Activated naive CD8-positive, alpha-beta T cell treated with anti-CD3 and anti-CD28 coated beads, Interleukin-2, amount 10 ng/mL, durations not matched to agents 7 days and 5 days (primary cell): ENCODE data around the gene GNAI1. TPM values are rescaled to one million over a fixed set of nuclear protein-coding genes. Genes with fewer than 3 reads are reported as not detected.

Source experiments
- ATAC-seq: fragments of 150-1000 bp; cut with Tn5 transposase; one replicate; pipeline ENCODE4 v1.10.0; 2021; ENCODE audit warnings: low read depth, moderate library complexity
- POLR2A ChIA-PET: fragments of 350-600 bp; sonication (Branson Sonifier 250); formaldehyde crosslinking; loops from one replicate; lab custom pipeline; 2021; ENCODE audit warnings: antibody characterized with exemption; lab: Charles Lee
- DNase-seq: peaks from one replicate; pipeline ENCODE4 v3.0.0; 2021
- H3K27ac Mint-ChIP-seq: one replicate; pipeline ENCODE4 v1.8.0; 2022; ENCODE audit warnings: mild to moderate bottlenecking, mixed read lengths
- H3K27me3 Mint-ChIP-seq: one replicate; pipeline ENCODE4 v1.8.0; 2022; ENCODE audit warnings: mild to moderate bottlenecking, moderate library complexity, mixed read lengths
- H3K36me3 Mint-ChIP-seq: one replicate; pipeline ENCODE4 v1.8.0; 2021; ENCODE audit warnings: mild to moderate bottlenecking, mixed read lengths
- H3K4me1 Mint-ChIP-seq: one replicate; pipeline ENCODE4 v1.8.0; 2021; ENCODE audit warnings: mixed read lengths
- H3K4me3 Mint-ChIP-seq: one replicate; pipeline ENCODE4 v1.8.0; 2022; ENCODE audit warnings: mild to moderate bottlenecking, moderate library complexity, mixed read lengths
- H3K9me3 Mint-ChIP-seq: one replicate; pipeline ENCODE4 v1.8.0; 2021; ENCODE audit warnings: mixed read lengths
- total RNA-seq, 2 experiments: library from RNA; stranded (reverse); gene quantifications; one replicate each; pipeline ENCODE4 v1.2.3, GENCODE V29; 2021

GNAI1 gene
- total RNA-seq, 2 experiments from 2014 or later, result 0.14 to 0.17 TPM

GRCh38 chr7:80216996-80217842 is 82.6 kb downstream of the GNAI1 start:
- H3K4me3 Mint-ChIP-seq, result no peak overlapping the region
- H3K9me3 Mint-ChIP-seq, result no peaks in the 10 kb centered on the region
- ATAC-seq, result no peak
- no peak overlapping the region for H3K27ac Mint-ChIP-seq
- POLR2A ChIA-PET, result no interaction called here
- H3K4me1 Mint-ChIP-seq, result no peaks in the 10 kb centered on the region
- no peaks in the 10 kb centered on the region for H3K36me3 Mint-ChIP-seq
- DNase-seq, result no peak
- peaks cover 3% of the 10 kb centered on the region for H3K27me3 Mint-ChIP-seq

- POLR2A ChIA-PET, result no interaction called here
- H3K9me3 Mint-ChIP-seq, result no peaks in the 10 kb centered on the region
- DNase-seq (no peak), ATAC-seq (no peak)
- peaks cover 3% of the 10 kb centered on the region for H3K27me3 Mint-ChIP-seq
- H3K27ac Mint-ChIP-seq, result no peak overlapping the region
- no peak overlapping the region for H3K4me3 Mint-ChIP-seq
- H3K4me1 Mint-ChIP-seq, result no peaks in the 10 kb centered on the region
- H3K36me3 Mint-ChIP-seq, result no peaks in the 10 kb centered on the region
Measured at GRCh38 chr7:80218723-80219122, 84.1 kb downstream of the GNAI1 start.

DNA sequence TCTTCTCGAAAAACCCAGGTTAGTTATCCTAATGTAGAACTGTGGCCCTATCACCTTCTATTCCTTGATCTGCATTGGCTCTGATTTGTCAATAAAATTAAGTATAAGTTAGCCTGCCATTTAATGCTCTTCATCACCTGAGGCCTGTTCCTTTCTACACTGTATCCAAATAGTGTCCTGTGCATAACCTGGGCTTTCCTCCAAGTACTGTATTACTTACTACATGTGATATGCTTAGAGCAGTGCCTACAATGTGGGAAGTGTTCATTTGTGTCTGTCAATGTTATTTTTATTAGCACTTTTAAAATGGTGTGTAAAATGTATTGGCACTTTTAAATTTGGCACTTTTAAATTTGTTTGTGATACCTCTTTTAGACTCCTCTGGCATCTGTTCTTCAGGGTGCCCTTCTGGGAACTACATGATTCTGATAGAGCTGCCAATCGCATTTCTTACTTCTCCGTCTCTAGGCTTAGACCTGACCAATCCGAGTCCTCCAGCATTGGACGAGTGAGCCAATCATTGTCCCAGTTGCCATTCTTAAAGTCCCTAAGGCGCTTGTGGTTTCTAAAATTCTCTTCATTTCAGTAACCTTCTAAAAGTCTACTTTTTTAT is 85.5 kb downstream of the GNAI1 start:
- no peak for ATAC-seq
- POLR2A ChIA-PET, result no interaction called here
- Mint-ChIP-seq H3K27ac (no peak overlapping the region), H3K9me3 (no peaks in the 10 kb centered on the region), H3K4me3 (no peak overlapping the region), H3K36me3 (no peaks in the 10 kb centered on the region), H3K4me1 (no peaks in the 10 kb centered on the region), H3K27me3 (peaks cover 3% of the 10 kb centered on the region)
- no peak for DNase-seq

GRCh38 chr7:80224415-80224814 is 89.8 kb downstream of the GNAI1 start:
- Mint-ChIP-seq H3K4me1 (no peaks in the 10 kb centered on the region), H3K27me3 (peaks cover 3% of the 10 kb centered on the region), H3K36me3 (no peaks in the 10 kb centered on the region), H3K27ac (no peak overlapping the region), H3K9me3 (no peaks in the 10 kb centered on the region), H3K4me3 (no peak overlapping the region)
- POLR2A ChIA-PET, result no interaction called here
- no peak for DNase-seq
- ATAC-seq, result no peak

DNA sequence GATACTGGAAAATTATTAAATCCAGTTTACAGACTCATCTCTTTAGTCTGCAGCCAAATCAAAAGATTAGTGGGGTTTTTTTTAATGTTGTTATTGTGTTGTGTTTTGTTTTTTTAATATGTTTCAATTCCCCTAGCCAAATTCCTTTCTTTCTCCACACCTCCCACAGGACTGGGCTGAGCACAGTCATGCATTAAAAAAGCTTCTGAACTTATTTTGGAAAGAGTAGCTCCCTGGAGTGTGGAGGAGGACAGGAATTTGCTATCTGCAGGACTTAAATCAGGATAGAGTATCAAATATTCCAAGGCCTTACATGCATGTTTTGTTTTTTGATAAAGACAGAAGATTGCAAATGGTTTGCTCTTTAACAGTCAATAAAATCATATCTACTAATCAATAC is 90.7 kb downstream of the GNAI1 start:
- POLR2A ChIA-PET, result no interaction called here
- Mint-ChIP-seq H3K4me3 (no peak overlapping the region), H3K27ac (no peak overlapping the region)

GRCh38 chr7:80226629-80227028 is 92.0 kb downstream of the GNAI1 start:
- H3K27me3 Mint-ChIP-seq, result peaks cover 2% of the 10 kb centered on the region
- DNase-seq (no peak), ATAC-seq (no peak)
- POLR2A ChIA-PET, result no interaction called here
- H3K4me3 Mint-ChIP-seq, result no peak overlapping the region
- H3K27ac Mint-ChIP-seq, result no peak overlapping the region
- no peaks in the 10 kb centered on the region for H3K36me3 Mint-ChIP-seq
- no peaks in the 10 kb centered on the region for H3K9me3 Mint-ChIP-seq
- no peaks in the 10 kb centered on the region for H3K4me1 Mint-ChIP-seq

More for the DNA sequence above, 90.7 kb downstream of the GNAI1 start:
- peaks cover 2% of the 10 kb centered on the region for H3K27me3 Mint-ChIP-seq
- no peaks in the 10 kb centered on the region for H3K36me3 Mint-ChIP-seq
- ATAC-seq, result no peak
- no peaks in the 10 kb centered on the region for H3K4me1 Mint-ChIP-seq
- no peaks in the 10 kb centered on the region for H3K9me3 Mint-ChIP-seq
- DNase-seq, result no peak

GRCh38 chr7:80230327-80230726 is 95.7 kb downstream of the GNAI1 start:
- no peak overlapping the region for H3K4me3 Mint-ChIP-seq
- POLR2A ChIA-PET, result no interaction called here
- H3K27me3 Mint-ChIP-seq, result peaks cover 2% of the 10 kb centered on the region
- no peaks in the 10 kb centered on the region for H3K4me1 Mint-ChIP-seq
- DNase-seq (no peak), ATAC-seq (no peak)
- no peaks in the 10 kb centered on the region for H3K36me3 Mint-ChIP-seq
- no peaks in the 10 kb centered on the region for H3K9me3 Mint-ChIP-seq
- H3K27ac Mint-ChIP-seq, result no peak overlapping the region

DNA sequence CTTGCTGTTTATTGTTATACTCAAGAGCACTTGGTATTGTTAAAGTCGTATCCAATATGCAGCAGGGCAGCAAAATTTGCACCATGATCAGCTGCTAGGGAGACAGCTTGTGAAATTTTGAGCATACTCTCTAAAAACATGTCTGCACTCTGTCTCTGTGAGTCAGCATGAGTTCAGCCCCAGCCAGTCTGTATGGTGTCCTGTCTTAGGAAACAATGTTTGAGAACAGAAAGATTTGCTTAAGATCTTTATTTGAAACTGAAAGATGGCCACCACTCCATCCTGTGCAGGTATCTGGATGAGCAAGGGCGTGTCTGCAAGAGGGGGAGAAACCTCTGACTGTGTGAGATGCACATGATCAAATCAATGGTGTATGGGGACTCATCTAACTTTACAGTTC is 97.1 kb downstream of the GNAI1 start:
- Mint-ChIP-seq H3K36me3 (no peaks in the 10 kb centered on the region), H3K4me3 (no peak overlapping the region), H3K4me1 (no peaks in the 10 kb centered on the region), H3K27me3 (peaks cover 2% of the 10 kb centered on the region), H3K9me3 (no peaks in the 10 kb centered on the region), H3K27ac (no peak overlapping the region)
- DNase-seq (no peak), ATAC-seq (no peak)
- POLR2A ChIA-PET, result no interaction called here

DNA sequence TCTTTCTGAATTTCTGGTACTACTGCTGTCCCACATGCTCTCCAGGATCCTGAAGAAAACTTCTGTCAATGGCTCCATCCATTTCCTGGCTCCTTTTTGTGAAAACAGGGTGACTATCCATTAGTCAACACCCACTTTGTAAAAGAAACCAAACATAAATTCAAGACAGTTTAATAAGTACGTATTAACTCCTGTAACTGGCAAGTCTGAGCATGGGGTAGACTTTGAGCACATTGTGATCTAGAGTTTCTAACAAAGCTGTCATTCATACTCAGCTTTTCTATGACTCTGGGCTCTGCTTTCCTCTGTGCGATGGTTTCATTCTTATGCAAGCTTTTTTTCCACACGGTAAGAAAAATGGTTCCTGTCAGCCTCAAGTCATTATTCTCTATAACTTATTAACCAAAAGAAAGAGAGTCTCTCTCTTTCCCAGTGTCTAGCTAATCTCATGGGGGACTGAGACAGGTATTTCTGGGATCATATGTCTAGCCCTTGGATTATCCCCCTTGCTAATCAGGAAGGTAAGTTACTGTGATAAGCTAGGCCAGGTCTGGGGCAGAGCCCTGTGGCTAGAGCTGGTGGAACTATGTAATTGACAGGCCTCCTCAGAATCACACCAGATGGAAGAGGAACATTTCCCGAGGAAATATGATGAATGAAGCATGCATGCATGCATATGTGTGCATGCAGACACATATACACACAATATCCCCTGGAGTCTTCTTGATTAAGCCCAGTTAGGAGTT is 98.5 kb downstream of the GNAI1 start:
- H3K36me3 Mint-ChIP-seq, result no peaks in the 10 kb centered on the region

DNA sequence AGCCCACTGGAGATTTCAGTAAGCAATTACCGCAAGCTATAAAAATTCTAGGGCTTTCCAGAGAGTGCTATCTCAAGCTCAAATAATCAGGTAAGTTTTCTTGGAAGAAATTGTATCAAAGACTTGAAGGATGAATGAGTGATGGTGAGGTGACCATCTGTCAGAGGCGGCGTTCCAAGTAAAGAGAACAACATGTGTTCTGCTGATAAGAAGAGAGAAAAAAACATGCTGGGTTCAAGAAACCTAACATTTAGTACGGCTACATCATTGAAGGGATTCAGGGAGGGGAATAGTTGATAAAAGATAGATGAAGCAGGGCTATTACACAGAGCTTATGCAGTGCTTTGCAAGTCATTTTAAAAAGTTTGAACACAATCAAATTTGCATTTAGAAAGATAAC is 100.7 kb downstream of the GNAI1 start:
- Mint-ChIP-seq H3K4me3 (no peak overlapping the region), H3K9me3 (no peaks in the 10 kb centered on the region), H3K36me3 (no peaks in the 10 kb centered on the region), H3K27me3 (no peaks in the 10 kb centered on the region), H3K27ac (no peak overlapping the region), H3K4me1 (no peaks in the 10 kb centered on the region)
- no peak for ATAC-seq
- POLR2A ChIA-PET, result no interaction called here
- no peak for DNase-seq

More for the DNA sequence above, 98.5 kb downstream of the GNAI1 start:
- ATAC-seq, result no peak
- POLR2A ChIA-PET, result no interaction called here
- Mint-ChIP-seq H3K9me3 (no peaks in the 10 kb centered on the region), H3K27me3 (peaks cover 2% of the 10 kb centered on the region), H3K4me3 (no peak overlapping the region), H3K4me1 (no peaks in the 10 kb centered on the region), H3K27ac (no peak overlapping the region)
- DNase-seq, result no peak

DNA sequence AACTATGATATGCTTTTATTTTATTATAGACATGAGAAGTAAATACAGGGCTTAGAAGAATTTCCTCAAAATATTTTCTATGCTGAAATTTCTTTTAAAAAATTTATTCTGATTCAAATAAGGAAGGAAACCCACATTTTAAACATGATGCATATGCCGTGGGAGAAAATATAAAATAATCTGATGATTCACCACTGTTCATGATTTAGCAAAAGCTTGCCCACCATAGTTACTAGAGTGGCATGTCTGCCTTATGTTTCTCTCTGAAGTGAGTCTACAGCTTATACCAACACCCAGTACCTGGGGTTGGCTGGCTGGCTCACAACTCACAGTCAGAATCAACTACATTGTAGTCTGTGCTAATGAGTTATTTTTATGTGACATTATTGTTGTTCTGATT is 102.0 kb downstream of the GNAI1 start:
- Mint-ChIP-seq H3K27me3 (no peaks in the 10 kb centered on the region), H3K4me3 (no peak overlapping the region), H3K27ac (no peak overlapping the region), H3K36me3 (no peaks in the 10 kb centered on the region), H3K4me1 (no peaks in the 10 kb centered on the region), H3K9me3 (no peaks in the 10 kb centered on the region)
- no peak for DNase-seq
- POLR2A ChIA-PET, result no interaction called here
- ATAC-seq, result no peak

DNA sequence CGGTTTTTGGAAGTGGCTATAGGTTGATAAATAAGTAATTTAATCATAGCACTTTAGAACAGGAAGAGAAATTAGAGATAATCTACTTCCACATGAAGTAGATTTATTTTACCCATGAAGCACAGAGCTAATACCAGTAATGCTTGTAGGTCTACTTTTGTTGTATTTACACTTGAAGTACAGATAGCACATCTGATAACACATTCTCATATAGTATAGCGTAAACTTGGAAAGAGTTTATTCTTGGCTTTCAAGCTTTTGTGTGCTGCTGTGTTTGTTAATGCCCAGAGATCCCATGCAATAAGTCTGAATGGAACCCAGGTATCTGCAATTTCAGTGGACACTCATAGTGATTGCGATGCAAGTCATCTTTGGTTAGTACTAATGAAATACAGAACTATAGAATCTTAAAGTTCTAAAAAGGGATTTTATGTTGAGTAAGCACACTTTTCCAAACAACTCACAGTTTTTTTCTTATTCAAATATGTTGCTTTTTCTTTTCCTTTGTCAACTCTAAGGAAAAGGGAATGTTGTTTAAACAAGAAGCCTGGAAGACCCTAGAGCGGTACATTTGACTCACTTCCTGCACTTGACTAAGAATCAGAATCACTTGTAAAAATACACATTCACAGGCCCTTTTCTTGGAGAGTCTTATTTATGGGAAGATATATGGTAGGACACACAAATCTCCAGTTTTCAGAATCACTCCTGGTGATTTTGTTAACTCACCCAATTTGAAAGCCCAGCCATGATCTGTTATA is 105.8 kb downstream of the GNAI1 start:
- Mint-ChIP-seq H3K9me3 (no peaks in the 10 kb centered on the region), H3K27me3 (no peaks in the 10 kb centered on the region), H3K4me3 (no peak overlapping the region), H3K27ac (no peak overlapping the region), H3K4me1 (no peaks in the 10 kb centered on the region), H3K36me3 (no peaks in the 10 kb centered on the region)
- POLR2A ChIA-PET, result no interaction called here
- no peak for DNase-seq
- no peak for ATAC-seq

- H3K36me3 Mint-ChIP-seq, result no peaks in the 10 kb centered on the region
- H3K27me3 Mint-ChIP-seq, result no peaks in the 10 kb centered on the region
- no peak overlapping the region for H3K27ac Mint-ChIP-seq
- H3K4me1 Mint-ChIP-seq, result no peaks in the 10 kb centered on the region
- ATAC-seq, result no peak
- no peaks in the 10 kb centered on the region for H3K9me3 Mint-ChIP-seq
- H3K4me3 Mint-ChIP-seq, result no peak overlapping the region
- DNase-seq, result no peak
- POLR2A ChIA-PET, result no interaction called here
Measured at GRCh38 chr7:80241671-80242070, 107.0 kb downstream of the GNAI1 start.
